ENCODE results near the gene SYT9.

Gene SYT9

DNA sequence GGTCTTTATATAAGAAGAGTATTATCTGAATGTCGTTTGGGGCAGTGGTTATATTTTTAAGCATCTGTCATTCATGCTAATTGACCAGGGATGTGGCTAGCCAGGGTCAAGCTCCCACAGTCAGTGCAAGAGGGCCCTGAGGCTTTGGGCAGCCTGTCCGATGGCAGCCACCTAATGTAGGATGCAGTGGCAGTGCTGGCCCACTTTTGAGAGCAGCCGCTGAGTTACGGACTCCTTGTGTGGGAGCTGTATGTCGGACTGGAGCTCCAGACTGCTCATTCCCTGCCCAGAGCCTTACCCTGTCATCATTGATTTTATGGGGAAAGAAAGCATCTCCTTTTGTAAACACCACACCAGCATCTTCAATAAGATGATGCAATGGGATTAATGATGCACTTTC lies 99.5 kb downstream of the SYT9 start:
- TF ChIP-seq, protein P1, sequence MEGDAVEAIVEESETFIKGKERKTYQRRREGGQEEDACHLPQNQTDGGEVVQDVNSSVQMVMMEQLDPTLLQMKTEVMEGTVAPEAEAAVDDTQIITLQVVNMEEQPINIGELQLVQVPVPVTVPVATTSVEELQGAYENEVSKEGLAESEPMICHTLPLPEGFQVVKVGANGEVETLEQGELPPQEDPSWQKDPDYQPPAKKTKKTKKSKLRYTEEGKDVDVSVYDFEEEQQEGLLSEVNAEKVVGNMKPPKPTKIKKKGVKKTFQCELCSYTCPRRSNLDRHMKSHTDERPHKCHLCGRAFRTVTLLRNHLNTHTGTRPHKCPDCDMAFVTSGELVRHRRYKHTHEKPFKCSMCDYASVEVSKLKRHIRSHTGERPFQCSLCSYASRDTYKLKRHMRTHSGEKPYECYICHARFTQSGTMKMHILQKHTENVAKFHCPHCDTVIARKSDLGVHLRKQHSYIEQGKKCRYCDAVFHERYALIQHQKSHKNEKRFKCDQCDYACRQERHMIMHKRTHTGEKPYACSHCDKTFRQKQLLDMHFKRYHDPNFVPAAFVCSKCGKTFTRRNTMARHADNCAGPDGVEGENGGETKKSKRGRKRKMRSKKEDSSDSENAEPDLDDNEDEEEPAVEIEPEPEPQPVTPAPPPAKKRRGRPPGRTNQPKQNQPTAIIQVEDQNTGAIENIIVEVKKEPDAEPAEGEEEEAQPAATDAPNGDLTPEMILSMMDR (IDR thresholded peaks at IDR 0.05; ENCODE audit: extremely low read depth, missing control alignments): no peak
- no peak for DNase-seq (ENCODE audit: low spot score)

DNA sequence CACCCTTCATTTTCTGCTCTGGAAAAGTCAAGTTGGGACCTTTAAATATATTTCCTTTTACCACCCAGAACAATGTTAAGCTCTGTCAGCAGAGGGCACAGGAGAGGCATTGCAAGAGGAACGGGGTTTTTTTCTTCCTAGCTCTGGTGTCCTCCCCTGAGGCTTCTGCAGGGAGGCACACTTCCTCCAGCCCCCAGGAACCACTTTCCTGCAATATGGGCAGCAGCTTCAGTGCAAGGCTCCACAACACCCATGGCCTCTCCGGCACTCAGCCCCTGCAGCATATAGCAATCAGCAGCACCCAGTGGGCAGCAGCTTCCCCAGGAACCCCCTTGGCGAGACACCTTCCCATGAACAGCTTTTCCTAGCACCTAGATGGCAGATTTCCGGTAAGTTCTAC lies 101.4 kb downstream of the SYT9 start:
- TF ChIP-seq, protein P1 (IDR thresholded peaks at IDR 0.05; ENCODE audit: extremely low read depth, missing control alignments): peak; percentile 46

DNA sequence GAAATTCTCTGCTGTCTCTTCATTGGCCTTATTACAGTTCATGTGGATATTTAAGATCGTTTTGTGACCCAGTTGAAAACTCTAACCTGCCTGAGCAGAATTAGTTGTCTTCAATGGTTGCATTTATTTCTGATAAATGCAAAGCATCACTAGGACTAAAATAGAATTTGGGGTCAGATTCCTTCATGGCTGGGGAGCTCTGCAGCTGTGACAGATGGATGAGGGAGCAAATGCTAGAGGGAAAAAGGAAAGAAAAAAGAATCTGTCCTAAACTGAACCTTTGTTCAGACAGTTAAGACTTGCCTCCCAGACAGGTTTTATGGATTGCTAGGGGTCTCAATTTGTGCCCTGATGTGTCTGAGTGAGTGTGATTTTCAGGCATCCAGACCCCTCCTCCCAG lies 113.0 kb downstream of the SYT9 start:
- no peak for DNase-seq (ENCODE audit: low spot score)
- TF ChIP-seq, protein P1 (IDR thresholded peaks at IDR 0.05; ENCODE audit: extremely low read depth, missing control alignments): no peak

More for the DNA sequence above, 101.4 kb downstream of the SYT9 start:
- DNase-seq (ENCODE audit: low spot score): peak; percentile 41

DNA sequence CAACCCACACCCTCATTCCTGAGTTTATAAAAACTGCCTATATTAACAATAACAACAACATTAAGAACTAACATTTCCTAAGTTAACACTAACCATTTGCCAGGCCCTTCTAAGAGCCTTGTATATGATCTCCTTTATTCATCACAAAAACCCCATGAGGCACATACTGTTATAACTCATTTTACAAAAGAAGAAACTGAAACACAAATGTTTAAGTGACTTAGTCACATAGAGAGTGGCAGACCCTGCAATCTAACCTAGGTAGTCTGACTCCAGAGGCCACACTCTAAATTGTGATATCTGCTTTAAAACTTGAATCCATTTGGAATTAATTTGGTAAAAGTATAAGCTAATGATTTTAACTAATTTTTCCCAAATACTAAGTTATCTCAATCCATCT lies 116.1 kb downstream of the SYT9 start:
- TF ChIP-seq, protein P1 (IDR thresholded peaks at IDR 0.05; ENCODE audit: extremely low read depth, missing control alignments): no peak
- no peak for DNase-seq (ENCODE audit: low spot score)

DNA sequence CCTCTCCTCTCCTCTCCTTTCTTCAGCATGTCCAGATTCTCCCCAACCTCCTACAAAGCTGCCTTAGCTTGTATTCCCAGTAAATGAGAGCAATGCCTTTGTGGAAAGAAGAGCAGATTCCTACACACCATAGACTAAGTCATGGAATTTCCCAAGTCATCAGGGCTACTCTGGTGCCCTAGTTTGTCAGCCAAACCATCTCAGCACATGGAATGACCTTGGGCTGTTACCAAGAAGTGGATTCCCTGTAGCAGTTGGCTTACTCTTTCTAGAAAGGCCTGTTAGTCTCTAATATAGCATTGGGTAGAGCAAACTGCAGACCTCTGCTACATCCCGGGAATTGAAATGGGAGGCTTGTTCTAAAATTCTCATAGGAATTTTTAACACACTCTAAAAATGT lies 124.7 kb downstream of the SYT9 start:
- TF ChIP-seq, protein P1 (IDR thresholded peaks at IDR 0.05; ENCODE audit: extremely low read depth, missing control alignments): no peak
- no peak for DNase-seq (ENCODE audit: low spot score)

DNA sequence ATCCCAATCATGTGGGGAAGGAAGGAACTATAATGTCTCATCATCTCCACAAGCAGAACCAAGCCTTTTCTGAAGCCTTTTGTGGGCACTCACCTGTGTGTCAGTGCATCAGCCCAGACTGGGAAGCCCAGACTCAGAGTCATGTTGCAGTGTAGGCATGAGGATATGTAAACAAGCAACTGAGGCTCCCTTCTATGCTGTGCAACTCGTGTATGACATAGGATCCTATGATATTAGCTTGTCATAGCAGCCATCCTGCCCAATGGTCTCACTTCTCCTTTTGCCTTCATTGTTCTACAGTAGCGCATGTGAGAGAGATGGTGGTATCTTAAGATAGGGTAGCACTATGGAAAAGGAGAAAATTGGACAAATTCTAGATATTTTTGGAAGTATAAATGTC lies 130.2 kb downstream of the SYT9 start:
- no peak for DNase-seq (ENCODE audit: low spot score)
- TF ChIP-seq, protein P1 (IDR thresholded peaks at IDR 0.05; ENCODE audit: extremely low read depth, missing control alignments): no peak

DNA sequence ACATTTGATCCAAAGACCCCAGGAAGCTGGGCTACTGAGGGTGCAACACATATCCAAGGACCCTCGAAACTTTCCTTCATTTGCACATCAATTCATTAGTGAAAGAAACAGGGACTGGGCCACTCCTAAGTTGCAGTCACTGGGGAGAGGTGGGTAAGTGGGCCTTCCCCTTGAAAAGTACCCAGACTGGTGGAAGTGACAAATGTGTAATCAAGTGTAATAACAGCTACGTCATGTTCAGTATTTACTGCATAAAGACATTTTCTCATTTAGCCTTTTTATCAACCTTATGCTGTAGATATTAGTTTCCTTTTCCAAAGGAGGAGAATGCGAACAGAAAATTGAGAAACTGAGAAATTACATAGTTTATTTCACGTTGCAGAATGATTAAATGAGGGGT lies 131.7 kb downstream of the SYT9 start:
- TF ChIP-seq, protein P1 (IDR thresholded peaks at IDR 0.05; ENCODE audit: extremely low read depth, missing control alignments): no peak
- DNase-seq (ENCODE audit: low spot score): peak; percentile 8

Measured in GM20000 (cell line).